Measurements from ENCODE around the gene OGFR. TPM values are rescaled to one million over a fixed set of nuclear protein-coding genes. Genes with fewer than 3 reads are reported as not detected.

Gene OGFR
- total RNA-seq, 1 donor, result 33.7 TPM

- peak; percentile 97 for DNase-seq (ENCODE audit: low read depth)
- TF ChIP-seq CTCF (IDR thresholded peaks at IDR 0.05; ENCODE audit: insufficient read depth, low read depth, low read length), result no peak
- peak overlapping the region; percentile 65 for H3K4me3 ChIP-seq (ENCODE audit: low read depth, low read length)
These were observed 10.5 kb upstream of the OGFR start for GRCh38 chr20:62794007-62794724.

DNA sequence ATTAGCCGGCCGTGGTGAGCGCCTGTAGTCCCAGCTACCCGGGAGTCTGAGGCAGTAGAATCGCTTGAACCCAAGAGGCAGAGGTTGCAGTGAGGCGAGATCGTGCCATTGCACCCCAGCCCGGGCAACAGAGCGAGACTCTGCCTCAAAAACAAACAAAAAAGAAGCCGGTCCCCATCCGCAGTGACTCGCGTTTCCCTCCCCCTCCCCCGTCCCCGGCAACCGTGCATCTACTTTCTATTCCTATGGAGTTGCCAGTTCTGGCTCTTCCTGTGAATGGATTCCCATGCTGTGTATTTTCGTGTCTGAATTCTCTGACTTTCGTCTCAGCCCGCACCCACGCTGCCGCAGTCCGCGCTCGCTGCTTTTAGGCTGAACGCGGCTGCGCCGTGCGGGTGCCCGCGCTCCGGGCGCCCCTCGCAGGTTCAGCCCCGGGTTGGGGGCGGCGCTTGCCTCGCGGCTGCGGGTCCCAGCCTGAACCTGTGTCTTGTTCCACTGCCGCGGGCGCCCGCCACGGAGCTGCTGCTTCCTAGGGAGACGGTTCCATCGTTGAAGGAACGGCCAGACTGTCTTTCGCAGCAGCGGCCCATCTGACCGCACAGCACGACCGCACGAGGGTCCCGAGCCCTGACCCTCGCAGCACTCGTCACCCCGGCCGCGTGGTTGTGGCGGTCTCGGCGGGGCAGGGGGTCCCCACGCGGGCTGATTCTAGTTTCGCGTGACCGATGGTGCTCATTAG is 9.4 kb upstream of the OGFR start:
- TF ChIP-seq CTCF (IDR thresholded peaks at IDR 0.05; ENCODE audit: insufficient read depth, low read depth, low read length), result no peak
- peak overlapping the region; percentile 65 for H3K4me3 ChIP-seq (ENCODE audit: low read depth, low read length)
- peak; percentile 59 for DNase-seq (ENCODE audit: low read depth)

DNA sequence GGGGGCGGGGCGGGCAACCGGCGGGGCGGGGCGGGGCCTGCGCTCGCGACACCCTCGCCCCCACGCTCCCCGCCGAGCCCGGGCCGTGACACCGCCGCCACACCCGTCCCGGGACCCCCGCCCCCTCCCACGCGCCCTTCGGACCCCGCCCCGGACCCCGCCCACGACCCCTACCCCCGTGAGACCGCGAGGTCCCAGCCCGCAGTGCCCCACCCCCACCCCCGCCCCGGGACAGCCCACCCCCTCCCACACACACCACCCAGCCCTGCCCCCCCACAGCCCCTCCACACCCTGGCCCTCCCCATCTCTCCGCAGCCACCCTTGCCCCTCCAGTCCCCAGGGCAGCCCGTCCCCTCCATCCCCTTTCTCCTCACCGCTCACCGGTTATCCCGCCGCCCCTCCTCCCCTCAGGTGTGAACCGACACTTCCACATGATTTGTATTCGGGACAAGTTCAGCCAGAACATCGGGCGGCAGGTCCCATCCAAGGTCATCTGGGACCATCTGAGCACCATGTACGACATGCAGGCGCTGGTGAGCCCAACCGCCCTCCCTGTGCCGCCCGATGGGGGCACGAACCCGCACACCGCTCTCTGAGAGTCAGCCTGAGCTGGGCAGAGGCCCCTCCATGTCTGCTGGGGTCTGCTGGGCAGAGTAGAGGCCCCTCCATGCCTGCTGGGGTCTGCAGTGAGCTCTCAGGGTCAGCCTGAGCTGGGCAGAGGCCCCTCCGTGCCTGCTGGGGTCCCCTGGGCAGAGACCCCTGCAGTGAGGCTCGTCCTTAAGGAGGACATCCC is 7.7 kb upstream of the OGFR start:
- peak overlapping the region; percentile 66 for H3K4me3 ChIP-seq (ENCODE audit: low read depth, low read length)
- TF ChIP-seq CTCF (IDR thresholded peaks at IDR 0.05; ENCODE audit: insufficient read depth, low read depth, low read length), result no peak

DNA sequence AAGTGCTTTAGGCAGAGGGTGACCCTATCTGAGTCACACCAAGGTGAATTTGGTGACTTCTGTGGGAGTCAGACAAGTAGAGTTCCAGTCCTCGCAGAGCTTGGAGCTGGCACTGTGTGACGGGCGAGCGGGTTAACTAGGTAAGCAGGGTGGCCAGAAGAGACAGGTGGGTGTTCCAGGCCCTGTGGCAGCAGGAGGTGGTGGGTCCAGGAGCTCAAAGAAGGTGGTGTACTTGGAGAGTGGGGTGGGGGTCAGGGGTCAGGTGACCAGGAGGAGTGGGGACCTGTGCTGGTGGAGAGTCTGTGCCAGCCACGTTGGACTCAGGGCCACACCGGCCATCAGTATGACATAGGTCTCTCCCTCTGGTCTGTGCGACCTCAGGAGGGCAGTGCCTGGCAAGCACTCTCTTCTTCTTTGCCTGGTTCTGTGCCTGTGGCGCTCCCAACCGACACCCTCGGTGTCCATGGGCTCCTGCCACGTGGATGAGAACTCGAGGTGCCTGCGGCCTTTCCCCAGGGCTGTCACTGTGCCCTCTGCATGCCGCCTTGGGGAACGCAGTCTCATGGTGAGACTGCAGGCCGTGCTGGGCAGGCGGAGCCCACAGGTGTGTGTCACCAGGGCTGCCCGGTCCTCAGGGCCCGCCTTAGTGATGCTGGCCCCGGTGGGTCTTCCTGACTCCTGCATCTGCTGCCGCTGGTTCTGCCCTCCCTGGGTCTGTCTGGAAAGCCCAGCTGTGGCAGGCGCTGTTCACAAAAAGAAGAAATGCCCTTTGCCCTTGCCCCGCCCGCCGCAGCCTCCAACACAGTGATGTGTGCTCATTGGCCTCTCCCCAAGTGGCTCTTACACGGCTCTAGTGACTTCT is 6.7 kb upstream of the OGFR start:
- no peak for TF ChIP-seq CTCF (IDR thresholded peaks at IDR 0.05; ENCODE audit: insufficient read depth, low read depth, low read length)
- no peak for DNase-seq (ENCODE audit: low read depth)
- peak overlapping the region; percentile 66 for H3K4me3 ChIP-seq (ENCODE audit: low read depth, low read length)

More for the DNA sequence above, 7.7 kb upstream of the OGFR start:
- DNase-seq (ENCODE audit: low read depth), result no peak

- no peak for TF ChIP-seq CTCF (IDR thresholded peaks at IDR 0.05; ENCODE audit: insufficient read depth, low read depth, low read length)
- DNase-seq (ENCODE audit: low read depth), result no peak
- no peak overlapping the region for H3K4me3 ChIP-seq (ENCODE audit: low read depth, low read length)
These were observed 5.6 kb upstream of the OGFR start for GRCh38 chr20:62799036-62799435.

GRCh38 chr20:62799459-62799858 is 5.2 kb upstream of the OGFR start:
- no peak for DNase-seq (ENCODE audit: low read depth)
- H3K4me3 ChIP-seq (ENCODE audit: low read depth, low read length), result no peak overlapping the region
- no peak for TF ChIP-seq CTCF (IDR thresholded peaks at IDR 0.05; ENCODE audit: insufficient read depth, low read depth, low read length)
